ENCODE measurements around the gene MYOM1.
"Not testable (repeated sequence)": the region's sequence is repeated elsewhere in the genome, so short reads cannot be mapped to it uniquely, and the experiment has no call there.

MYOM1 gene

DNA sequence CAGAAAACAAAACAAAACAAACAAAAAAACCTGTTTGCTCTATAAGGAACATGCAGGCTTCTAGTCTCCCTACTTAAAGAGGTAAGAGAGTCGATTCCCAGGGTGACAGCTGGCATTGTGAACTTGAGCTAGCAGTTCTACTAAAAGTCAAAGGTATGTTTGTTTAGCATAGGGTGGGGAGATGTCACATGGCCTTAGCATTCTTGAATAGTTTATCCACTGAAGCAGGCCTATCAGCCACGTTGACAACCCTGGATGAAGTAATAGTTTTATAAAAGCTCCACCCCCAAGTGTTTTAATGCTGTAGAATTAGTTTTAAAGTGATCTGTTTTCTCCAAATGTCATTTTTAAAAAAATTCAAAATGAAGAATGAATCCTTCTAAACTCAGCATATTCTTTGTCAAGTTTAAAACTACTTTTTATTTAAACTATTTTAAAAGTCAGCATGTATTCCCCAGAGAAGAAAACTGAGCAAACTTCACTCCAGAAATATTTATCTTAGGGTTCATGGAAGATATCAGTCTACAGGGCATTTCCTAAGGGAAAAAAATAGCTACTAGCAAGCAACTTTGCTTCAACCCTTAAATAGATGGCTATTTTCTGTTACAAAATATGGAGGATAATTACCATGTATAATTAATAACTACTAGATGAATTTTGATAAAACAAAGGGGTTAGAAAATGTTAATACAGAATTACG lies 1.7 kb downstream of the MYOM1 start:
- DNase-seq, result no peak

DNA sequence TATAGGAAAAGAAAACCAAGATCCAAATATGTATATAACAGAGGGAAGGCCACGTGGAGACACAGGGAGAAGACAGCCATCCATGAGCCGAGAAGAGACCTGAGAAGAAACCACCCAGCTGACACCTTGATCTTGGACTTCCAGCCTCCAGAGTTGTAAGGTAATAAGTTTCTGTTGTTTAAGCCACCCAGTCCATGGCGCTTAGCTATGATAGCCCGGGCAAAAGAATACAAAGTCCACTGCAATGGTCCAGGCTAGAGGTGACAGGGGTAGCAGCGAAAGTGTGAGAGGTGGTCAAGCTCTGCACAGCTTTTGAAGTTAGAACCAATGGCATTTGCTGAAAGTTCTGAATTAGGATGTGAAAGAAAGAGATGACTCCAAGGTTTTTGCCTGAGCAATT lies 2.8 kb downstream of the MYOM1 start:
- no peak for DNase-seq

DNA sequence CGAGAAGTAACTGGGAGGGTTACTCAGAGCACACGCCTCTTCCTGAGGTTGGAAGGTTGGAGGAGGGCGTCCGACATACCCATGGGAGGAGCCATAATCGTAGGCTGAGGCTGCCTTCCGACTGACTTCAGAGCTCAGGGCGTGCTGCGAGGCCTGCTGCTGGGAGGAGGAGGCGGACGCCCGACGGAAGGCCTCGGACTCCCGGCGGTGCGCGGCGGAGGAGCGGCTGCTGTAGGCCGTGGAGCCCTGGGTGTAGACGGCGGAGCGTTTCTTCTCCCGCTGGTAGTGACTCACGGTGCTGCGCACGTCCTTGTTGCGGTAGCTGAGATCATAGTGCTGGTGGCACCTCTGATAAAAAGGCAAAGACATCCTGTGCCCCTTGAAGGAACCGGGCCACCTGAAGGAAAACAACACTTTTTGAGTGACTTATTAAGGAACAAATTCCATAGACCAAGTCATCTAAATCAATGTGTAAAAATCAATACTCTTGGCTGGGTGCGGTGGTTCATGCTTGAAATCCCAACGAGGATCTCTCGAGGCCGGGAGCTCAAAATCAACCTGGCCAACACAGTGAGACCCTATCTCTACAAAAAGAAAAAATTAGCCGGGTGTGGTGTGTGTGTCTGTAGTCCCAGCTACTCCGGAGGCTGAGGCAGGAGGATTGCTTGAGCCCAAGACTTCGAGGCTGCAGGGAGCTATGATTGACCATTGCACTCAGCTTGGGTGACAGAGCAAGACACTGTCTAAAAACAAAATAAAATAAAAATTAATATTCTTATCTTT lies 4.7 kb downstream of the MYOM1 start:
- DNase-seq, result no peak

DNA sequence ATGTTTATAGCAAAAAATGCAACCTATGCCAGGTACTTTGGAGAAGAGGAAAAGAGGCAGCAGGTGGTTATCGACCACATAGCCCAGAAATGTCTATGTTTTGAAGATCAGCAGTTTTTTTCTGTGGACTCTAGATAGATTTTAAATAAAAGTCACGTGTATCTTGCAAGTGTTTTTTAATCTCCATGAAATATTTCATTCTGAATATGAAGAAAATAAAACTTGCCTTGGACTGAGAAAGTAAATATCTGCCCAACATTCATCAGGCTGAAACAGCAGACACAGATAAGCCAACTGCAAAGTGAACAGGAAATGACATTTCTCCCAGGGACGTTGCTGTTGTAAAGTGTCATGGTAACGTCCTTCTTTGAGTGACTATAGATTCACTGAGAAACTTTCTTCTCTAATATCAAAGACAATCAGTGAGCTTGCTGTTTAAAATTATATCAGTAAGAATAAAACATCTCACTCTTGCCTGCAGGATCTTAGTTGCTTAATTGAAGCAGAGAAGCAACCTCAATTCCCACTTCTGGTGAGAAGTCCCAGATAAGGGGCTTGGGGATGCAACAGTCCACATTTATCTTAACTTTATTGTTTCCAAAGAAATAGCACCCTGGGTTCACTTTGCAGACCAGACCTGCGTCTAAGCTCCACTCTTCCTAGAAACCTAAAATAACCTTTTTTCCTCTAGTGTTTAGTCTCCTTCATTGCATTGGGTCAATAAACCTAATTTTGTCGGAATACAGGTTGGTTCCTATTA lies 6.3 kb downstream of the MYOM1 start:
- DNase-seq, result no peak

DNA sequence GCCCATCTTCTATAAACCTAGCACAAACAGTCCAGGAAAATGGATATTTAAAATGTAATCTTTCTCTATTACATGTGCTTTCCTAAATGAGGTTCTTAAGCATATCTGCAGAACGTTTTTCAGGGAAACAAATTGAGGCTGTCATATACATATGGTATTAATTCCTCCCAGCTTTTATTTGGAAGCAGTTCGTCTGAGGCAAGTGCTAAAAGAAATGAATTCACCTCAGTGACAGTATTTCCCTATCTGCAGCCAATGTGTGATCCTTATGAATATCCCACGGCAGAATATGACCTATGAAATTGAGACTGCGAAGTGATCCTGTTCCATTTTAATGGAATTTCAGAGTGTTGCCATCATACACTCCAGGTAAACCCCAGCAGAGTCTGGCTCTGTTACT lies 7.1 kb downstream of the MYOM1 start:
- DNase-seq, result no peak

DNA sequence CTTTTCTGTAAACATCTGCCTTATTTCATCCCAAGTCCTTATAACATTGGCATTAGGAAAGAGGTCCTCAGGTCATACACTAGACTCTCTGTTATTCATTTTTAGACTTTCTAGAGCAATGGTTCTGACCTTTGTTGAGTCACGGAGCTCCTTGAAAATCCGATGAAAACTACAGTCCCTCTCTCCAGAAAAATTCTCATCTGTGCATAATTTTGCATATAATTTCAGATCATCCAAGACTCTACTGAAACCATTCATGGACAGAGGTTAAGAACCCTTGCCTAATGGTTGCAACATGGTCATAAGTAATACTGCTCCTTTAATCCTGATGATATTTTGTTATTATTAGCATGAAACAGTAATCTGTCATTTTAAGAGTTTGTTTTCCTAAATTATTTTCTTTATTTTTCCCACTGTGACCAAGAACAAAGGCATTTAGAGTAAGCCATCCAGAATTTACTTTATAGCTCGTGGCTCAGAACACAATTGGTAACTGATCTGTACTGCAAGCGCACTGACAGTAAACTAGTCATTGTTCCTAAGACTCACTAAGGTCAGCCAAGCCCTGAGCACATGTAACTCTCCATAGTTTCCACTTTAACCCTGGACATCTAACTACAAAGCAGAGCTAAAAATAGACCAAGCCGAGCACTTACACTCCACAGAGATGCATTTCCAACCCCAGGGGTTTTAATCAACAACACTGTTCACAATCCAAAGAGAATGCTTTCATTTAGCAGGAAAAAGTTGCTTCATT lies 8.4 kb downstream of the MYOM1 start:
- DNase-seq, result no peak

DNA sequence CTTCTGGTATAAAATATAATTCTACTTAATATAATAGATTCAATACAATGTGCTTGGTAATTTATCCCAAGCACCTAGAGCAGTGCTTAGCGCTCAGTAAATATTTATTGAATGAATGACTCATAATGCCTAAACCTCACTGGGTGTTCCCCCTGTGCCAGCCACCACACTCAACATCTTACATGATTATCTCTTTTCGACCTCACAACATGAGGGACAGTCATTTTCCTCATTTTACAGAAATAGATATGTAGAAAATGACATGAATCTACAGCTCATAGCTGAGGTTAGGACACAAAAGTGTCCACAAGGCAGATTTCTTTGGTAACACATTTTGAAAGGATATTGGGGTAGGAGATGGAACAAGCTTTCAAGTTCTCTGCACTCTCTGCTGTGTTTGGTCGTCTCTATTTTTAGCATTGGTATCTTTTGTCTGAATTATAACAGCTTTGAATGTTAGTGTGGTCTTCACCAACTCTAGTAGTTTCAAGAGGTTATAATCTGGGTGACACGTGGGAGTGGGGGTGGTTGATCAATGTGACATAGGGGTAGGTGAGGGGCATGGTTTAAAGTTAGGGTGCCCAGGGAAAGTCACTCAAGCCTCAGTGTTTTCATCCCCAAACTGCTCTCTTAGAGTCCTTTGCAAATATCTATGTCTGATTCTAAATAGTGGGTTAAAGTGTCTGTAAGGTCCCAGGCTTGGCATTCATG lies 9.8 kb downstream of the MYOM1 start:
- no peak for DNase-seq

DNA sequence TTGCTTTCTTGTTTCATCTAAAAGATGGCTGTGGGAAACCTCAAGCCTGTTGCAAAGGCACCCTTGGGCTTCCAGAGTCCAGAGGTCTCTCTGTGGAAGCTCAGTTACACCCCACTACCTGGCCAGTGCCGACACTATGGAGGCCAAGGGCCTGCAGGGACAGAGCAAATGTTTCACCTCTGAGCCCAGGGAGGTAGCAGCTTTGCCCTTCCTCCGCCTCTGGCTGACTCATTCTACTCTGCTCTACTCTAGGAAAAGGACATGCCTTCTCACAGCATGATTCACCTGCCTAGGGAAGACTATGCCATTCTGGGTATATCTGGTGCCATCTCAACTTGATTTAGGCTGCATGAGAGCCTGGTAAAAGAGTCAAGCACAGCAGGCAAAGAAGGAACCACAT lies 12.2 kb downstream of the MYOM1 start:
- no peak for DNase-seq

DNA sequence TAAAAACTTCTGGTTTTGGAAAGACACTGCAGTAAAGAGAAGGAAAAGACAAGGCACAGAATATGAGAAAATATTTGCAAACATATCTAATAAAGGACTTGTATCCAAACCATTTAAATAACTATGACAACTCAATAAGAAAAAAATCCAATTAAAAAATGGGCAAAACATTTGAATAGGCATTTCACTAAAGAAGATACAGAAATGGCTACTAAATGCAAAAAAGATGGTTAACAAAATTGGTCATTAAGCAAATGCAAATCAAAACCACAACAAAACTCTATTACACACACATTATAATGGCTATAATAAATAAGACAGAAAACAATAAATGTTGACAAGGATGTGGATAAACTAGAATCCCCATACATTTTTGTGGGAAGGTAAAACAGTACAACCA lies 14.5 kb downstream of the MYOM1 start:
- no peak for DNase-seq

DNA sequence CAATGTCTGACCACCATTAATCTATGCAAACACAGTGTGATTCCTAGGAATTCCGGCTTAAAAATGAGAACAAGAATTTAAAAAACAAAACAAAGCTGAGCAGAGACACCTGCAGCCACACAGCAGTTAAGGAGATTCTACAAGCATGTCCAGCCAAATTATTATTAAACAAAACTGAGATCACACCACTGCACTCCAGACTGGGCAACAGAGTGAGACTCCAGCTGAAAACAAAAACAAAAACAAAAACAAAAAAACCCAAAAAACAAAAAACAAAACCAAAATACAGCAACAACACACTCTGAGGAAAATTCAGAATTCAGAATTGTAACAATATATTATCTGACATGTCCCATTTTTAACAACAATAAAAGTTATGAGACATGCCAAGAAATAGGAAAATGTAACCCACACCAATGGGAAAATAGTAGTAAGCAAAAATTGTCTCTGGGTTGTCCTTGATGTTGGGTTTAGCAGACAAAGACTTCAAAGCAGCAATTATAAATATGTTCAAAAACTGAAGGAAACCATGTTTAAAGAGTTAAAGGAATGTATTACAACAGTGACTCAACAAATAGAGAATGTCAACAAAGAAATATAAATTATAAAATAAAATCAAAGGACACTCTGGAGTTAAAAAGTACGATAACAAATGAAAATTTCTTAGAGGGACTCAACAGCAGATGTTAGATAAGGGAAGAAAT lies 19.7 kb downstream of the MYOM1 start:
- DNase-seq, result no peak

DNA sequence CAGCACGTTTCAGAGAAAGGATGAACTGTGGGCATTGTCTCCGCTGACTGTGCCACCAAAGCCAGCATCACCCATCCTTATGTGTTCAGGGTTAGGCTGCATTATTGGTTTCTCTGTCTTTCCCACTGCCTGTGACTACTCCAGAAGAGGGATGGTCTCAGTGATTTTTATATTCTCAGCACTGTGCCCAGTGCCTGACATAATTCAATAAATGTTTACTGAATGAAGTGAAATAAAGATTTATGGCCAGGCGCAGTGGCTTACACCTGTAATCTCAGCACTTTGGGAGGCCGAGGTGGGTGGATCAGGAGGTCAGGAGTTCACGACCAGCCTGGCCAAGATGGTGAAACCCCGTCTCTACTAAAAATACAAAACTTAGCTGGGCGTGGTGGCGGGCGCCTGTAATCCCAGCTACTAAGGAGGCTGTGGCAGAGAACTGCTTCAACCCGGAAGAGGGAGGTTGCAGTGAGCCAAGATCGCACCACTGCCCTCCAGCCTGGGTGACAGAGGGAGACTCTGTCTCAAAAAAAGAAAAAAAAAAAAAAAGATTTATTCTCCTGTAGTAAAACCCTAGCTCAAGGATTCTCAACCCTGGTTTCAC lies 21.4 kb downstream of the MYOM1 start:
- DNase-seq, result not testable (repeated sequence)

DNA sequence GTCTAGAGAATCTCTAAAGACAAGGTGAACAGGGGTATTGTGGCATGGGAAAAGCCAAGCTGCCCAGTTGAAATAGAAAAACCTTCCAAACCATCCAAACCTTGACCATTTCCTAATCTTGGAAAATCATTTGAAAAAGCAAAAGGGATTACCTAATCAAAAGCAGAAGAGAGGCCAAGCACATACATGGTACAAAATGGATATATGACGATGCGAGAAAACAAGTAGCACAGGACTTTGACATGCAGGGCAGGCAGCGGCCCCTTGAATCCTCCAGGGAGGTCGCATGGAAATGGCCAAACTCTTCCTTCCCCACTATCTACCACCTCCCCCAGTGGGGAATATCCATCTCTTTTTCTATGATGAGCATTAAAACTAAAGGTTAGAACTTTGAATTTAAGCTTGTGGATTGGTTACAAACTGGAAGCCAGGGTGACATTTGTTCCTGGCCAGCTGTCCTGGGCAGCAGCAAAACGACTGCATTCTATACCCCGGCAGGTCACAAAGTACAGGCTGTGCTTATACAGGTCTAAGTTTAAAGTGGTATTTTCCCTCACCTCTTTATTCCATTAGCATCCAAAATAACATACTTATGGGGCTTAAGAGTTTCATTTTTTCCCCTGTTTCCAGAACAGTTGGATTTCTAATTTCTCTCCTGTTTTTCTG lies 24.7 kb downstream of the MYOM1 start:
- no peak for DNase-seq

DNA sequence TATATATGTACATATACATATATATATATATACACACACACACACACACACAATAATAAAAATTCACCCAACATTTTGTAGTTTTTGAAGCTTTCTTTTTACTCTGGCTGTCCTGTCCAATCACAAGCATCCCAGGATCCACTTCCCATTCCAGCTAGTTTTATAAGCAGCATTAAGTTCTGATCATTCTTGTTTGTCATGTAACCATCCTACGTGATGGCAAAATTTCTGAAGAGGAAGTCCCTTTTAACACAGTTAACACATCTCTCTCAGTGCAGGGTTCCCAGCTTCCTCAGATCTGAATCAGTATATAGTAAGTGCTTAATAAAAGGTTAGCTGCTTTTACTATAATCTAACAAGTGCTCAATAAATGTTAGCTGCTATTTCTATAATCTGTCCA lies 26.4 kb downstream of the MYOM1 start:
- no peak for DNase-seq

DNA sequence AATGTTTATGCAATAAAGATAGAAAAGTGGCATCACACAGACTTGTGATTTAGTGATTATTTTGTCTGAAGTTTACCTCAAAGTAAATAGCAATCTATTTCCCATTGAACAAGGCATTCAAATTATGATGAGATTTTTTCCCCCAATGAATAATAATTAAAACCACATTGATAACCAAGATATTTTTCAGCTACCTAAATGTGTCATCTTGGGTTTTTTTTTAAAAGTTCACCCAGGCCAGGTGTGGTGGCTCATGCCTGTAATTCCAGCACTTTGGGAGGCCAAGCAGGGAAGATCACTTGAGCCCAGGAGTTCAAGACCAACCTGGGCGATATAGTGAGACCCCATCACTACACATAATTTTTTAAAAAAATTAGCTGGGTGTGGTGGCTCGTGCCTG lies 27.0 kb downstream of the MYOM1 start:
- no peak for DNase-seq

DNA sequence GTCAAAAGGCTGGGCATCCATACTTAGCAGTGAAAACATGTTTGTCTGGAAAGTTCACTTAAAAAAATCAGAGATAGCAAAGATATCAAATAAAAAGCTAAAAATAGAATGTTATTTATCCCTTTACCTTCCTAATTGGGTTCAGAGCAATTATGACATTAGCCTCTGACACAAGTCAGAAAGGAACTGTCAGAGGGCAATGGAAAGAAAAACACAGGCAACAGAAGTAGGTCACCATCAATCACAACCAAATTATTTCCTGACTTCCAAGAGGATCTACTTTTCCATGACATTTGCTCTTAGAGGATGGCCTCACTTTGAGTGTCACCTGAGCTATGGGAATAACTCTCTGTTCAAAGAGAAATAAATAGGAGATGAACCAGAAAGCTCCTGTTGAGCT lies 27.5 kb downstream of the MYOM1 start:
- no peak for DNase-seq

DNA sequence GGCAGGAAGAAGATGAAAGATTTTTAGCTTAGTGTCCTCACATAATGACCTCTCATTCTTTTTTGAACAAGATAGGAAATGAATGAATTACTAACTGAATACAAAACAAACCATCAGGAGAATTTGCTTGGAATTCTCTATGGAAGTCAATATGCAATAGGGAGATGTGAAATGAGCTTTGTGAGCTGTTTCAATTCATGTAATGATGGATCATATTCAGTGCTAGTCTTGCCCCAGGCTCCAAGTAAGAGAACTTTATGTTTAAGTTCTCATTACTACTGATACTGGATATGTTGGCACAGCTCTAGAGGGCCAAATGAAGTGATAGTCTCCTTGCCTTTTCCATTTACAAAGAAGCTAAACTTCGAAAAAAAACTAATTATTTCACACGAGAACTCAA lies 29.2 kb downstream of the MYOM1 start:
- DNase-seq, result no peak

DNA sequence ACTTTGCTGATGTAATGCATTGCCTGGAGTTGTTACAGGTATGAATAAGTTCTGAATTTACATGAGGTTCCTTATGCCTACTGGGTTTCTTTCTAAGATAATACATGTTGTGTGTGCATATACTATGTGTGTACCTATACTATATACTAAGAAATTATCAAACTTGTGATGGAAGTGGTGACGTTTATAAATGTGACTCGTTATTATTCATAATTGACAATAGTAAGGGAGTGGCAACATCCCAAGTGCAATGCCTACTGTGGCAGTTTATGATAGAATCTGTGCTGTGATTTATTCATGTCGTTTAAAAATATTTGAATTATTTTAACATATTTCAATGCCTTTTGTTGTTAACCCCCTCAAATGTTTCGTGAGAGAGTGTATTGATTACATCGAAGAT lies 29.9 kb downstream of the MYOM1 start:
- no peak for DNase-seq

DNA sequence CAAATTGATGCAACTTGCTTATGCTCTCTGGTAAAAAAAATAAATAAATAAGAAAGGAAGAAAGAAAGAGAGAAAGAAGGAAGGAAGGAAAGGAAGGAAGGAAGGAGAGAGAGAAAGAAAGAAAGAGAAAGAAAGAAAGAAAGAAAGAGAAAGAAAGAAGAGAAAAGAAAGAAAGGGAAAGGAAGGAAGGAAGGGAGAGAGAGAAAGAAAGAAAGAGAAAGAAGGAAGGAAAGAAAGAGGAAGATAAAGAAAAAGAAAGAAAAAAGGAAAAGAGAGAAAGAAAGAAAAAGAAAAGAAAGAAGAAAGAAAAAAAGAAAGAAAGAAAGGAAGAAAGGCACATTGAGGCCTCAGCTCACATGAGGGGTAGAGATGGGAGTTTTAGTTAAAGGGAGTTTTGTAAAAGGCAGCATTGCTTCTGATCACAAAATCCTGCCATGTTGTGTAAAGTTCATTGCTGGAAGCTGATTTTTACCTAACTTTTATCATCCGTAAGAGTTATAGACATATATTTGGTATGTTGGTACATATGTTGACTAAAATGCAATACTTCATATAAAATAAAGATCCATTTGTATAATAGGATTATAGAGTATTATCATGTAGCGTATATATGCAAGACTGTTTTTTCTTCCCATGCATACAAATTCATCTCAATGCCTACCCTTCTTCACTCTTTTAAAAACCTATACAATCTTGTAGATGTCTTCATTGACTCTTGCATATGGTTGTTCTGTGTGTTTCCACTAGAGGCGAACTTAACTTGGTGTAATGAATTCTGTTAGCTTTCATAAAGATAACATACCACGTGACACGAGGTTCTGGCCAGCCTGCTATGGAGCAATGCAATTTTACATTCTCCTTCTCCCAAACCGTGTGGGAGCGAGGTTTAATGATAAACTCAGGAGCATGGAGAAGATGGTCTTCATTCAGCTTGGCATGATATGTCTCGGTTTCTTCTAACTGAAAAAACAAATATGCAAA lies 32.8 kb downstream of the MYOM1 start:
- DNase-seq, result no peak

DNA sequence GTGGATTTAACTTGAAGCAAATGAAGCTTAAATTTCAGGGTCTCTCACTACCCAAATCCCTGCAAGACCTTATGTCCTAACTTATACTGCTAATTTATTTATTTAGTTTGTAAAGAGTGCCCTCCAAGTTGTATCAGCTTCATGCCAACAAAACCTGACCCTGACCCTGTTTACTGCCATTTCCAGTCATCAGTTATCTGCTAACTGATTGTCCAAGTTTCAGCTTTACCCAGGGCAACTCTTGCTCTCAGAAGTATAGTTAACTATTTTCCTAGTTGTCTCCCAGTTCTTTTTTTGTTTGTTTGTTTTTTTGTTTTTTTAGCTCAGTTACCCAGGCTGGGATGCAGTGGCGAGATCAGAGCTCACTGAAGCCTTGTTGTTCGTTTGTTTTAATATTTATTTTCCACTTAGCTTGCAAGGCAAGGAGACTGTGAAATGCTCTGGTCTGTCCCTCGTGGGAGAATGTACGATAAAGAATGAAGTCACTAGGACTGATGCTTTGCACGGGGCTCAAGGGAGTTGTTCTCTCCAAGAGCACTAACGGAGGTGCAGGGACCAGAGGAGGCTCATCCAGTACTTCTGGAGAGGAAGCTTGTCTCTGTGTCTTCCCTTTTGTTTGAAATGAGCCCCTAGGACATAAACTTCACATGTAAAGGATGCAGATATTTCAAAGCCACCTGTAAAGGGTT lies 35.3 kb downstream of the MYOM1 start:
- no peak for DNase-seq
